ENCODE measurements around the gene CA5A. TPM values are rescaled to one million over a fixed set of nuclear protein-coding genes. Genes with fewer than 3 reads are reported as not detected.
"Not testable (repeated sequence)": the region's sequence is repeated elsewhere in the genome, so short reads cannot be mapped to it uniquely, and the experiment has no call there.

Gene CA5A
- total RNA-seq, 1 experiment from 2014 or later = not detected

- TF ChIP-seq, protein P1, sequence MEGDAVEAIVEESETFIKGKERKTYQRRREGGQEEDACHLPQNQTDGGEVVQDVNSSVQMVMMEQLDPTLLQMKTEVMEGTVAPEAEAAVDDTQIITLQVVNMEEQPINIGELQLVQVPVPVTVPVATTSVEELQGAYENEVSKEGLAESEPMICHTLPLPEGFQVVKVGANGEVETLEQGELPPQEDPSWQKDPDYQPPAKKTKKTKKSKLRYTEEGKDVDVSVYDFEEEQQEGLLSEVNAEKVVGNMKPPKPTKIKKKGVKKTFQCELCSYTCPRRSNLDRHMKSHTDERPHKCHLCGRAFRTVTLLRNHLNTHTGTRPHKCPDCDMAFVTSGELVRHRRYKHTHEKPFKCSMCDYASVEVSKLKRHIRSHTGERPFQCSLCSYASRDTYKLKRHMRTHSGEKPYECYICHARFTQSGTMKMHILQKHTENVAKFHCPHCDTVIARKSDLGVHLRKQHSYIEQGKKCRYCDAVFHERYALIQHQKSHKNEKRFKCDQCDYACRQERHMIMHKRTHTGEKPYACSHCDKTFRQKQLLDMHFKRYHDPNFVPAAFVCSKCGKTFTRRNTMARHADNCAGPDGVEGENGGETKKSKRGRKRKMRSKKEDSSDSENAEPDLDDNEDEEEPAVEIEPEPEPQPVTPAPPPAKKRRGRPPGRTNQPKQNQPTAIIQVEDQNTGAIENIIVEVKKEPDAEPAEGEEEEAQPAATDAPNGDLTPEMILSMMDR (IDR thresholded peaks at IDR 0.05; ENCODE audit: unreplicated experiment) = no peak
- H3K27me3 Mint-ChIP-seq (ENCODE audit: unreplicated experiment) = peaks cover 60% of the 10 kb centered on the region
- DNase-seq = no peak
- no peak overlapping the region for H3K4me3 Mint-ChIP-seq (ENCODE audit: low read depth, unreplicated experiment)
- H3K27ac Mint-ChIP-seq (ENCODE audit: unreplicated experiment) = no peak overlapping the region
- no peaks in the 10 kb centered on the region for H3K4me1 Mint-ChIP-seq (ENCODE audit: low read depth, unreplicated experiment)
- CTCF ChIA-PET = no interaction called here
- intact Hi-C loops (cut with micrococcal nuclease; ENCODE audit: unreplicated experiment) = no loop called here
- peaks cover 4% of the 10 kb centered on the region for H3K36me3 Mint-ChIP-seq (ENCODE audit: insufficient read depth, unreplicated experiment)
- no peaks in the 10 kb centered on the region for H3K9me3 Mint-ChIP-seq (ENCODE audit: low read depth, unreplicated experiment)
- no TSS peak for BruUV-seq (replicated peaks)
These were observed 18.0 kb downstream of the CA5A start for GRCh38 chr16:87918338-87918737.

GRCh38 chr16:87917503-87917902, 18.8 kb downstream of the CA5A start:
- intact Hi-C loops (cut with micrococcal nuclease; ENCODE audit: unreplicated experiment) = no loop called here
- no peak for DNase-seq
- H3K4me3 Mint-ChIP-seq (ENCODE audit: low read depth, unreplicated experiment) = no peak overlapping the region
- peaks cover 68% of the 10 kb centered on the region for H3K27me3 Mint-ChIP-seq (ENCODE audit: unreplicated experiment)
- peaks cover 4% of the 10 kb centered on the region for H3K36me3 Mint-ChIP-seq (ENCODE audit: insufficient read depth, unreplicated experiment)
- no TSS peak for BruUV-seq (replicated peaks)
- TF ChIP-seq, protein P1 (IDR thresholded peaks at IDR 0.05; ENCODE audit: unreplicated experiment) = no peak
- CTCF ChIA-PET = no interaction called here
- no peaks in the 10 kb centered on the region for H3K4me1 Mint-ChIP-seq (ENCODE audit: low read depth, unreplicated experiment)
- H3K9me3 Mint-ChIP-seq (ENCODE audit: low read depth, unreplicated experiment) = no peaks in the 10 kb centered on the region
- no peak overlapping the region for H3K27ac Mint-ChIP-seq (ENCODE audit: unreplicated experiment)

DNA sequence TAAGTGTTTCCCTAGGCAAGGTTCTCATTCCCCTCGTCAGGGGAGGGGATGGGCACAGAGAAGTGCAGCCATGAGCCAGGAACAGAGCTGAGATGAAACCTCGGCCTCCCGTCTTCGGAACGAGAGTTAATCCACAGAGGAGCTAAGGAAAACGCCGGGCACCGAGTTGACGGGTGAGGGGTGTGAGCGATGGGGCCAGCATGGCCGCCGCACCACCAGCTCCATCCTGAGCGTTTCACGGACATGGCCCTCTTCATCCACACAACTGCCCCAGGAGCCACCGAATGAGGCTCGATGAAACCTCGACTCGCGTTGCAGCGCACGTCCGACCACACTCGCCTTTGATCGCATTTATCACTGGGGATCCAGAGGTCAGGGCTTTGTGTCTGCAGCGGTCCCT, 21.5 kb downstream of the CA5A start:
- Mint-ChIP-seq H3K4me1 (ENCODE audit: low read depth, unreplicated experiment) (peaks cover under 1% of the 10 kb centered on the region), H3K4me3 (ENCODE audit: low read depth, unreplicated experiment) (no peak overlapping the region), H3K27me3 (ENCODE audit: unreplicated experiment) (peaks cover 76% of the 10 kb centered on the region), H3K36me3 (ENCODE audit: insufficient read depth, unreplicated experiment) (peaks cover 4% of the 10 kb centered on the region), H3K27ac (ENCODE audit: unreplicated experiment) (no peak overlapping the region), H3K9me3 (ENCODE audit: low read depth, unreplicated experiment) (no peaks in the 10 kb centered on the region)
- CTCF ChIA-PET = no interaction called here
- intact Hi-C loops (cut with micrococcal nuclease; ENCODE audit: unreplicated experiment) = no loop called here
- TF ChIP-seq, protein P1 (IDR thresholded peaks at IDR 0.05; ENCODE audit: unreplicated experiment) = no peak
- DNase-seq = no peak
- no TSS peak for BruUV-seq (replicated peaks)

GRCh38 chr16:87914021-87914725, 22.2 kb downstream of the CA5A start:
- H3K4me1 Mint-ChIP-seq (ENCODE audit: low read depth, unreplicated experiment); DNase-seq; intact Hi-C loops (cut with micrococcal nuclease; ENCODE audit: unreplicated experiment); H3K4me3 Mint-ChIP-seq (ENCODE audit: low read depth, unreplicated experiment); H3K36me3 Mint-ChIP-seq (ENCODE audit: insufficient read depth, unreplicated experiment); H3K9me3 Mint-ChIP-seq (ENCODE audit: low read depth, unreplicated experiment); CTCF ChIA-PET; BruUV-seq (replicated peaks); H3K27ac Mint-ChIP-seq (ENCODE audit: unreplicated experiment): not testable (repeated sequence)
- H3K27me3 Mint-ChIP-seq (ENCODE audit: unreplicated experiment) = peaks cover 74% of the 10 kb centered on the region

DNA sequence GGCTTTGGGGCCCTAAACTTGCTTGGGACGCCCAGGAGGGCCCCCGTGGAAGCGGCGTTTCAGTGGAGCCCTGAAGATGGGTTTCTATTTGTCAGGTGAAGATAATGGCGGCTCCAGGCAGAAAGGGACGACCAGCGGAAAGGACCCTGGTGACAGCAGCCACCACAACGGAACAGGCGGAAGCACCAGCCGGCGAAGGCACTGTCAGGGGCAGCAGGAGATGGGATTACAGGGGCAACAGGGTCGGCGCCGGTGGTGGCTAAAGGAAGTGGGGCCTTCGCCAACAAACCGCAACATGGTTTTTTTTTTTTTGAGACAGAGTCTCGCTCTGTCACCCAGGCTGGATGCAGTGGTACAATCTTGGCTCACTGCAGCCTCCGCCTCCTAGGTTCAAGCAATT, 23.6 kb downstream of the CA5A start:
- H3K4me3 Mint-ChIP-seq (ENCODE audit: low read depth, unreplicated experiment); intact Hi-C loops (cut with micrococcal nuclease; ENCODE audit: unreplicated experiment); CTCF ChIA-PET; H3K27ac Mint-ChIP-seq (ENCODE audit: unreplicated experiment); DNase-seq; BruUV-seq (replicated peaks); H3K9me3 Mint-ChIP-seq (ENCODE audit: low read depth, unreplicated experiment): not testable (repeated sequence)
- Mint-ChIP-seq H3K36me3 (ENCODE audit: insufficient read depth, unreplicated experiment) (peaks cover 10% of the 10 kb centered on the region), H3K4me1 (ENCODE audit: low read depth, unreplicated experiment) (peaks cover 11% of the 10 kb centered on the region), H3K27me3 (ENCODE audit: unreplicated experiment) (peaks cover 59% of the 10 kb centered on the region)

GRCh38 chr16:87911106-87911763, 25.1 kb downstream of the CA5A start:
- peaks cover 10% of the 10 kb centered on the region for H3K36me3 Mint-ChIP-seq (ENCODE audit: insufficient read depth, unreplicated experiment)
- BruUV-seq (replicated peaks); H3K27ac Mint-ChIP-seq (ENCODE audit: unreplicated experiment); H3K4me3 Mint-ChIP-seq (ENCODE audit: low read depth, unreplicated experiment); H3K9me3 Mint-ChIP-seq (ENCODE audit: low read depth, unreplicated experiment); intact Hi-C loops (cut with micrococcal nuclease; ENCODE audit: unreplicated experiment): not testable (repeated sequence)
- peak; percentile 20 for DNase-seq
- H3K27me3 Mint-ChIP-seq (ENCODE audit: unreplicated experiment) = peaks cover 45% of the 10 kb centered on the region
- peaks cover 11% of the 10 kb centered on the region for H3K4me1 Mint-ChIP-seq (ENCODE audit: low read depth, unreplicated experiment)
- CTCF ChIA-PET = interaction anchor here (1.5 kb wide), 1 partner anchor 40 kb away, joined by 4 read pairs; no protein-coding TSS in a partner anchor
